ENCODE data around the gene RERE.

Gene RERE

DNA sequence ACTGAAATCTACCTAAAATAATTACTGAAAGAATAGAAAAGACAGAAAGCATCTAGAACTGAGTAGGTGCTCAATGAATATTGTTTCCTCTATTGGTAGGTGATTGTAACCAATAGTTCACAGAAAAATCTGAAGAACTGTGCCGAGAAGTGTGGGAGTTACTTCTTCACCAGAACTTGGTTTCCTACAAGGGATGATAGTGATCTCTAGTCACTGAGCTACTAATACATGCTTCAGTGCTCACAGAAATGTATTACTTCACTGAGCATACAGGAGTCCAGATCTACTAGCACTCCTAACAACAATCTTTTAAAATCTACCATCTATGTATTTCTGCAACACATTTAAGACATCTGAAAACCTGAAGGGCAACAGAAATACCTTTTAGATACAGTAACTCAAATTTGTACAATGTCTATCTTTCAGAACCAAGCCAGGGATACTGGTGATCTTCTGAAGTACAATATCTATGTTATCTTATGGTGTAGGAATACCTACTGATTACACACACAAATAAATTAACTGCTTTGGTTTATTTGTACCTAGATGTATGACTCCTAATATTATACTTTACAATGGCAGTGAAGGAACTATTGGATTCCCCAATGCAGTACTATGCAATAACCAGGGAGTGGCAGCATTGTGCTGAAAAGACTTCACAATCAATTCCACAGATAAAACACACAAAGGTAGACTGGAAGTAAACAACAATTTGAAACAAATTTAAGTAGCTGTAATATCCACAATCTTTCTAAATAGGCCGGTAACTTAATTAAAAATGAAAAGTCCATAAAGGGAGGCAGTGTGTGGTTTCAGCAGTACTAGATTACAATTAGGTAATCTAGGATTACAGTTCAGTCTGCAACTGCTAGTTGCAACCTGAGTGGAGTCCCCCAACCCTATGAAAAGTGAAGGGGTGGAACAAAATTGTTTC lies 256.6 kb downstream of the RERE start (continued):
- TF ChIP-seq ZBTB21 (tag by site-specific recombination; IDR thresholded peaks at IDR 0.05) (no peak), ZNF19 (tag by site-specific recombination; IDR thresholded peaks at IDR 0.05; ENCODE audit: low read depth) (no peak), ZSCAN16 (tag by site-specific recombination; IDR thresholded peaks at IDR 0.05) (no peak), ZNF626 (tag by site-specific recombination; IDR thresholded peaks at IDR 0.05) (no peak), ZNF292 (tag by site-specific recombination; IDR thresholded peaks at IDR 0.05; ENCODE audit: borderline replicate concordance, low read depth) (no peak), ZNF10 (tag by site-specific recombination; IDR thresholded peaks at IDR 0.05) (peak; percentile 44; the same call in 1 of the 2 replicates), ZSCAN4 (tag by site-specific recombination; IDR thresholded peaks at IDR 0.05) (no peak), YY1 (tag by site-specific recombination; IDR thresholded peaks at IDR 0.05) (no peak), FEZF1 (tag by site-specific recombination; IDR thresholded peaks at IDR 0.05) (no peak), ZNF670 (tag by site-specific recombination; IDR thresholded peaks at IDR 0.05; ENCODE audit: low read depth) (no peak), ZNF24 (tag by site-specific recombination; IDR thresholded peaks at IDR 0.05) (0 out of 2 replicates have a peak, but pooled peaks have one; percentile 50), TCF7L2 (IDR thresholded peaks at IDR 0.05; ENCODE audit: borderline replicate concordance, low read depth, low read length) (no peak), ZNF677 (tag by site-specific recombination; IDR thresholded peaks at IDR 0.05) (no peak), ZNF777 (tag by site-specific recombination; IDR thresholded peaks at IDR 0.05; ENCODE audit: borderline replicate concordance) (no peak), ZNF530 (tag by site-specific recombination; IDR thresholded peaks at IDR 0.05; ENCODE audit: low read depth) (no peak), ZNF776 (tag by site-specific recombination; IDR thresholded peaks at IDR 0.05; ENCODE audit: borderline replicate concordance) (no peak), ZNF830 (tag by site-specific recombination; IDR thresholded peaks at IDR 0.05; ENCODE audit: low read depth) (no peak), ZNF654 (tag by site-specific recombination; IDR thresholded peaks at IDR 0.05; ENCODE audit: low read depth) (peak; percentile 79), ZXDB (tag by site-specific recombination; IDR thresholded peaks at IDR 0.05) (0 out of 2 replicates have a peak, but pooled peaks have one; percentile 27), ZNF354C (tag by site-specific recombination; IDR thresholded peaks at IDR 0.05; ENCODE audit: borderline replicate concordance, low read depth) (no peak), AEBP2 (tag by site-specific recombination; IDR thresholded peaks at IDR 0.05; ENCODE audit: borderline replicate concordance) (no peak), ZNF112 (tag by site-specific recombination; IDR thresholded peaks at IDR 0.05) (no peak), EGR2 (tag by site-specific recombination; IDR thresholded peaks at IDR 0.05; ENCODE audit: low read depth) (no peak), ZSCAN23 (tag by site-specific recombination; IDR thresholded peaks at IDR 0.05) (no peak), GLIS1 (tag by site-specific recombination; IDR thresholded peaks at IDR 0.05) (no peak), KLF8 (tag by site-specific recombination; IDR thresholded peaks at IDR 0.05) (no peak), BCL6B (tag by site-specific recombination; IDR thresholded peaks at IDR 0.05) (peak; percentile 65; the same call in 1 of the 2 replicates), ZBTB17 (tag by site-specific recombination; IDR thresholded peaks at IDR 0.05) (0 out of 2 replicates have a peak, but pooled peaks have one; percentile 15)
- TF ChIP-seq, protein P1, sequence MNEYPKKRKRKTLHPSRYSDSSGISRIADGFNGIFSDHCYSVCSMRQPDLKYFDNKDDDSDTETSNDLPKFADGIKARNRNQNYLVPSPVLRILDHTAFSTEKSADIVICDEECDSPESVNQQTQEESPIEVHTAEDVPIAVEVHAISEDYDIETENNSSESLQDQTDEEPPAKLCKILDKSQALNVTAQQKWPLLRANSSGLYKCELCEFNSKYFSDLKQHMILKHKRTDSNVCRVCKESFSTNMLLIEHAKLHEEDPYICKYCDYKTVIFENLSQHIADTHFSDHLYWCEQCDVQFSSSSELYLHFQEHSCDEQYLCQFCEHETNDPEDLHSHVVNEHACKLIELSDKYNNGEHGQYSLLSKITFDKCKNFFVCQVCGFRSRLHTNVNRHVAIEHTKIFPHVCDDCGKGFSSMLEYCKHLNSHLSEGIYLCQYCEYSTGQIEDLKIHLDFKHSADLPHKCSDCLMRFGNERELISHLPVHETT (tag by site-specific recombination; IDR thresholded peaks at IDR 0.05), result no peak
- TF ChIP-seq, protein P2, sequence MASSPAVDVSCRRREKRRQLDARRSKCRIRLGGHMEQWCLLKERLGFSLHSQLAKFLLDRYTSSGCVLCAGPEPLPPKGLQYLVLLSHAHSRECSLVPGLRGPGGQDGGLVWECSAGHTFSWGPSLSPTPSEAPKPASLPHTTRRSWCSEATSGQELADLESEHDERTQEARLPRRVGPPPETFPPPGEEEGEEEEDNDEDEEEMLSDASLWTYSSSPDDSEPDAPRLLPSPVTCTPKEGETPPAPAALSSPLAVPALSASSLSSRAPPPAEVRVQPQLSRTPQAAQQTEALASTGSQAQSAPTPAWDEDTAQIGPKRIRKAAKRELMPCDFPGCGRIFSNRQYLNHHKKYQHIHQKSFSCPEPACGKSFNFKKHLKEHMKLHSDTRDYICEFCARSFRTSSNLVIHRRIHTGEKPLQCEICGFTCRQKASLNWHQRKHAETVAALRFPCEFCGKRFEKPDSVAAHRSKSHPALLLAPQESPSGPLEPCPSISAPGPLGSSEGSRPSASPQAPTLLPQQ (tag by site-specific recombination; IDR thresholded peaks at IDR 0.05), result 0 out of 2 replicates have a peak, but pooled peaks have one; percentile 11
- TF ChIP-seq, protein P3, sequence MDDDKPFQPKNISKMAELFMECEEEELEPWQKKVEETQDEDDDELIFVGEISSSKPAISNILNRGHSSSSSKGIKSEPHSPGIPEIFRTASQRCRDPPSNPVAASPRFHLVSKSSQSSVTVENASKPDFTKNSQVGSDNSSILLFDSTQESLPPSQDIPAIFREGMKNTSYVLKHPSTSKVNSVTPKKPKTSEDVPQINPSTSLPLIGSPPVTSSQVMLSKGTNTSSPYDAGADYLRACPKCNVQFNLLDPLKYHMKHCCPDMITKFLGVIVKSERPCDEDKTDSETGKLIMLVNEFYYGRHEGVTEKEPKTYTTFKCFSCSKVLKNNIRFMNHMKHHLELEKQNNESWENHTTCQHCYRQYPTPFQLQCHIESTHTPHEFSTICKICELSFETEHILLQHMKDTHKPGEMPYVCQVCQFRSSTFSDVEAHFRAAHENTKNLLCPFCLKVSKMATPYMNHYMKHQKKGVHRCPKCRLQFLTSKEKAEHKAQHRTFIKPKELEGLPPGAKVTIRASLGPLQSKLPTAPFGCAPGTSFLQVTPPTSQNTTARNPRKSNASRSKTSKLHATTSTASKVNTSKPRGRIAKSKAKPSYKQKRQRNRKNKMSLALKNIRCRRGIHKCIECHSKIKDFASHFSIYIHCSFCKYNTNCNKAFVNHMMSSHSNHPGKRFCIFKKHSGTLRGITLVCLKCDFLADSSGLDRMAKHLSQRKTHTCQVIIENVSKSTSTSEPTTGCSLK (tag by site-specific recombination; IDR thresholded peaks at IDR 0.05), result no peak

Data from HEK293 (cell line).